NCI-H2029 (cell line): Measurements from ENCODE around the gene APLP1.
"Not testable (repeated sequence)": the region's sequence is repeated elsewhere in the genome, so short reads cannot be mapped to it uniquely, and the experiment has no call there.

Source experiments
- DNase-seq: peaks from one replicate; lab custom pipeline; 2025; lab: John Stamatoyannopoulos, UW

APLP1 gene

DNA sequence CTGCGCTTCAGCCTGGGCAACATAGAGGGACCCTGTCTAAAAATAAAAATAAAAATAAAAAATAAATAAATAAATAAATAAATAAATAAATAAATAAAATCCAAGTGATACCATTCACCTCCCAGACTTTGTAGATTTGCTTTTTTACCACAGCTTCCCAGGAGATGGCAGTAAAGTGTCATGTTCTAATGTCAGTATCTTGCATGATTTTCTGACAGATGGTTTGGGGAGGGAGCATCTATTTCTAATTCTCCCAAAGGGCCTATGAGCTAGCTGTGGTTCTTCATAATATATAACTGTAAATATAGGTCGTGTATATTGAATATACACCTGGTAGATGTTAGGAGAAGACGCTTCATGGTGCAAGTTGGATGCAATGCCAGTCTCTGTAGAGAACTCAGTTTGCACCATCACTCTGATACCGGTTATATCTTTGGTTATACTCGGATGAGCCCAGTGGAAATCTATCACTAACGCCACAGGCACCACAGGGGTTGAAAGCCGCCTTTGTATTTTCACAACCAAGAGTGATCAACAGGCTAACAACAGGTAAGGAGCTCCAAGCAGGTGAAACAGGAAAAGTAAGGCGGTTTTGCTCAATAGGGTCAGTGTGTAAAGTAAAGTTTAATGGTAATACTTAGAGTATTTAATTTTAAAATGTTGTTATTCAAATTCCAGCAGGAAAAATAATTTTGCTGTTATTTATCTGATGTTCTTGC is 13.9 kb downstream of the APLP1 start:
- DNase-seq = peak; percentile 56

DNA sequence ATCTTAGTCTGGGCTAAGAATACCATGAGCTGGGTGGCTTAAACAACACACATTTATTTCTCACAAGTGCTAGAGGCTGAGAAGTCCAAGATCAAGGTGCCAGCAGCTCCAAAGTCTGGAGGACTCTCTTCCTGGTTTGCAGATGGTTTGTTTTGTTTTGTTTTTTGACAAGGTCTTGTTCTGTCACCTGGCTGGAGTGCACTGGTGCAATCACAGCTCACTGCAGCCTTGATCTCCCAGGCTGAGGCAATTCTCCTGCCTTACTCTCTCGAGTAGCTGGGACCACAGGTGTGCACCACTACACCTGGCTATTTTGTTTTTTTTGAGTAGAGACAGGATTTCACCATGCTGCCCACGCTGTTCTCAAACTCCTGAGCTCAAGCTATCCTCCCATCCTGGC is 15.5 kb downstream of the APLP1 start:
- no peak for DNase-seq

DNA sequence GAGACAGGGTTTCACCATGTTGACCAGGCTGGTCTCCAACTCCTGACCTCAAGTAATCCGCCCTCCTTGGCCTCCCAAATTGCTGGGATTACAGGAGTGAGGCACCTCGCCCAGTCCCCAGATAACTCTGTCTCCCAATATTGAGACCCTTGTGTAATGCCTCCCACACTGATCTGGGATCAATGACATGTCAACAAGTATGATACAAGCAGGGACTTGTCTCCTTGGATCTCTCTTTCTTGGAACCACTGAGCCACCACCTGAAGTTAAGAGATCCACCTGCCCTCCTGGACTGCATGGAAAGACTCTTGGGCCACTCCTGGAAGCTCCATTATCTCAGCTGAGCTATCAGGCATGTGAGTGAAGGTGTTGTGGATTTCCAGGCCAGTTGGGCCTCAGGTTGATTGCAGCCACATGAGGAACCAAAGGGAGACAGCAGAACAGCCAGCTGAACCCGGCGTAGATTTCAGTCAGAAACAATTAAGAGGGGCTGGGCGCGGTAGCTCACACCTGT is 16.9 kb downstream of the APLP1 start:
- DNase-seq = no peak

DNA sequence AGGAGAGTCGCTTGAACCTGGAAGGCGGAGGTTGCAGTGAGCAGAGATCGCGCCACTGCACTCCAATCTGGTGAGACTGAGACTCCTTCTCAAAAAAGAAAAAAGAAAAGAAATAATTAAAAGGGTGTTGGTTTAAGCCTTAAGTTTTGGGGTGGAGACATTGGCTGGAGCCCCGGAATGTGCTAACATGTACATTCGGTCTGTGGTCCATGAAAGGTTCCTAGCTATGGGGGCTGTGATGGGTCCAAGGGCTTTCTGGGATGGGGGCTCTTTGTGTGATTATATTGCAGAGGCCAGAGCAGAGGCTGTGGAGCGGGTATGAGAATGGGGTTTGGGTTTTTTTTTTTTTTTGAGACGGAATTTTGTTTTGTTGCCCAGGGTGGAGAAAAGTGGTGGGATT is 17.5 kb downstream of the APLP1 start:
- no peak for DNase-seq

DNA sequence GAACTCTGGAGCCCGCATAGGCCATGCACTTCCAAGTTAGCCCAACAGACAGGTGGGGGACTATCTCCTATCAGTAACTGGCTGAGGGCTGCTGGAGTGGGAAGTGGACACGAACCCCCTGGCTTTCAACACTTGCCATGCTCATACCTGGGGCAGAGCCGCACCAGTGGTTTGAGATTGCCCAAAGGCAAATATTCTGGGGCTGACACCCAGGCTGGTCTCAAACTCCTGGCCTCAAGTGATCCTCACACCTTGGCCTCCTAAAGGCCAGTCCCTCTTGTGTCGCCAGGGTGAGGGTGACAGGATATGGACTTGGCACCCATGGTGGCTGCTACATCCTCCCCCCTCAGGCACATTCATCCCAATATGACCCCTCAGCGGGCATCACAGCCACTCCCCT is 18.8 kb downstream of the APLP1 start:
- DNase-seq = no peak

DNA sequence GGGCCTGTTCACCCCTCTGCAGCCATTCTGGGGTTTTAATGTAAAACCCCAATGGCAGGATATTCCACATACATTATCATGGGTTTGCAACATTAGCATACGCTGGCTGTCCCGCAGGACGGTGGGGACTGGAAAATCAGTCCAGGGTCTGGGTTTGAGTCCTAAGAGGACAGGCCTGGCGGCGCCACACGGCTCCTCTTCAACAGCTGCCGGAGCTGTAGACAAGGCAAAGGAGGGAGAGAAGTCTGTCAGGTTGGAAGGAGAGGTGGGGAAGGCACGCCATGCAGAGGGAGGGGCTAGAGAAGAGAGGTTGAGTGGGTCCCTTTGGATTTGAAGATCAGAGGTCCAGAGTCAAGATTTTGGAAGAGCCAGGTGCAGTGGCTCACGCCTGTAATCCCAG is 20.0 kb downstream of the APLP1 start:
- no peak for DNase-seq

DNA sequence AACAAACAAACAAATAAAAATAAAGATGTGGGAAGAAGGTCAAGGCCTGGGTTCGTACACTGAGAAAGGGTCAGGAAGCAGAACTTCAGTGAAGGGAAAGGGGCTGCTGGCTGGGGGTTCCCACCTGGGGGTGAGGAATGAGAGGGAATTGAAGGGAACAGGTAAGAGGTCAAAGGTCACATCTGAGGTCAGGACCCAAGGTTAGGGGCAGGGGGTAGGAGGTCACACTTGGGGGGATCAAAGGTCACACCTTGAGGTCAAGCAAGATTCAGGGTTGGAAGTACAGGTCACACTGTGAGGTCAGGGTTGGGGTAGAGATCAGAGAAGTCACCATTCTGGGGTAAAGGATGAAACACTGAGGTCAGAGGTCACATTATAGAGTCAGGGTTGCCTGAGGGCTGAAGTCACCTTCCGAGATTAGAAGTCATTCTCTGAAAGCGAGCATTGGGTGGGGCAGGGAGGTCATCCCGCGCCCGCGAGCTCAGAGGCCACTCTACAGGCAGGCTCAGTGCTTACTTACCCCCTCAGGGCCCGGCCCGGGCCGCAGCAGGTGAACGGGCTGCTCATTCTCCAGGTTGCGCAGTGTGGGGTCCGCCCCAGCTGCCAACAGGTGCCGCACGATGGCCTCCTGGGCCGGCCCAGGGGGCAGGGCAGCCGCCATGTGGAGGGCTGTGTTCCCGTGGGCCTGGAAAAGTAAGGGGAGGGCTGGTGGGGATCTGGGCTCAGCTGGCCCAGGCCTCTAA is 21.2 kb downstream of the APLP1 start:
- no peak for DNase-seq

DNA sequence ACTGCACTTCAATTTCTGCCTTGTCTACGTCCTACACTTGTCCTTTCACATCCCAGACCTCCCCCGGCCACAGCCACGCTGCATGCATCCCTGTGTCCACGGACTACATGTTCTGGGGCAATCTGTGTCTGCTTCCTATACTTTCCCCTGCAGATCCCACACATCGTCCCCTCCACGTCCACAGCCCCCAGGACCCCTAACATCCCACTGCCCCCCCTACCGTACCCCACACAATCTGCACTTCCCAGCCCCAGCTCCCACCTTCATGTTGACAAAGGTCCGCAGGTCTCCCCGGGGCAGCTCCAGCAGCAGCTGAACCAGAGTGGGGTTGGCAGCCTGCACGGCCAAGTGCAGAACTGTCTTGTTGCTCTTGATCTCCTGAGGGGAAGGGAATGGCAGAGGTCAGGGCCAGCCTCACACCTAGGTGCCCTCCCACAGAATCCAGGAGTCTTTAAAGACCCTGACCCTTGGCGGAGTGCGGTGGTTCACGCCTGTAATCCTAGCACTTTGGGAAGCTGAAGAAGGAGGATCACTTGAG is 21.8 kb downstream of the APLP1 start:
- DNase-seq = no peak

DNA sequence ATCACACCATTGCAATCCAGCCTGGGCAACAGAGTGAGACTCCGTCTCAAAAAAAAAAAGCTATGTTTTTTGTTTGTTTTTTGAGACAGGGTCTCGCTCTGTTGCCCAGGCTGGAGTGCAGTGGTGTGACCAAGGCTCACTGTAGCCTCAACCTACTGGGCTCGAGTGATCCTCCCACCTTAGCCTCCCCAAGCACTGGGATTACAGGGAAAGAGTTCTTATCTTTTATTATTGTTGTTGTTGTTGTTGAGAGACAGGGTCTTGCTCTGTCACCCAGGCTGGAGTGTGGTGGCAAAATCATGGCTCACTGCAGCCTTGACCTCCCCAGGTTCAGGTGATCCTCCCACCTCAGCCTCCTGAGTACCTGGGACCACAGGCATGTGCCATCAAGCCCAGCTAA is 23.4 kb downstream of the APLP1 start:
- not testable (repeated sequence) for DNase-seq

DNA sequence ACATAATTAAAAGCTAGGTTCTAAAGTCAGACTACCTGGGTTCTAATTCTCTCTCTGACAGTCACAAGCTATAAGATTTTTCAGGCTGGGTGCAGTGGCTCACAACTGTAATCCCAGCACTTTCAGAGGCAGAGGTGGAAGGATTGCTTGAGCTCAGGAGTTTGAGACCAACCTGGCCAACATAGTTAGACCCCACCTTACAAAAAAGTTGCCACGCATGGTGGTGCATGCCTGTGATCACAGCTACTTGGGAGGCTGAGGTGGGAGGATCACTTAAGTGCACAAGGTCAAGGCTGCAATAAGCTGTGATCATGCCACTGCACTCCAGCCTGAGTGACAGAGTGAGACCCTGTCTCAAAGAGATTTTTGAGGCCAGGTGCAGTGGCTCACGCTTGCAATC is 26.0 kb downstream of the APLP1 start:
- no peak for DNase-seq

DNA sequence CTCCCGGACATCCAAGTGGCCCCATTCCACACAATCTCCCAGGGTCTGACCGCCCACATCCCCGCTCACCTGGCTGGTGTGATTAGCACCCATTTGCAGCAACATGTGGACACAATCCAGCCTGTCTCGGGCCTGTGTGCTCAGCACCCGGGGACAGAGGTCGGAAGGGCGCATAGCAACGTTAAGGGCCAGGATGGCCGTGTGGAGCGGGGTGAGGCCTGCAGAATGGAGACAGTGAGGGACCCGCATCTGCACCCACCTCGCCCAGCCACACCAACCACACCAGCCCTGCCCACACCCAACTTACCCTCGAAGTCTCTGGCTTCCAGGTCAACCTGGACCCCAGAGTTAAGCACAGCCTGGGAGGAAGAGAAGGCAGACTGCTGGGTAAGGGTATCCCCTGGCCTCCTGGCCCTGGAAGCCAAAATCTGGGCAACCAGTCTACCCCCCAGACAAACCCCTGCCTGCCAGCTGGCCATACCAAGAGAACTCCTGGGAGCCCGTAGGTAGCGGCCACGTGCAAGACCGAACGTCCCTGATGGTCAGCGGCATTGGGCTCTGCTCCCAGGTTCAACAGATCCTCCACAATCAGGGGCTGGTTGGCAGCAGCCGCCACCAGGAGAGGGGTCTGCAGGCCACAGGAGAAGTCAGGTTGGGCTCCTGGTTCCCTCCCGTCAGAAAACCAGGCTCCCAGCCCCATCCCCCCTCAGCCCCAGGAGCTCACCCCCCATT is 27.7 kb downstream of the APLP1 start:
- DNase-seq = no peak

DNA sequence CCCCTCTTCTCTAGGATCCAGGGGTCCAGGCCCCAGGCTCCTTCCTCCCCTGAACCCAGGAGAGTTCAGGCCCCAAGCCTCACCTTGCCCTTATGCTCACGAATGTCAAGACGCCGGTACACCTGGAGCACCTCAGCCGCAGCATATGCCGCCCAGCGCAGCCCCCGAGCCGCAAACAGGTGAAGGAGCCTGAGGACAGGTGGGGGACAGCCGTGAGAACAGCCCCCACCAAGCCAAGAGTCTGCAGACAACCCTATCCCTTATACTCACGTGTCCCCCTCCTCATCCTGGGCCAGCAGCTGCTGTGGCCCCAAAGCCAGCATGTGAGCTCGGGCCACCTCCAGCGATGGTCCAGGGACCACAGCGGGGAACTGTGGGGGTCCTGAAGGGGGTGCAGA is 28.3 kb downstream of the APLP1 start:
- DNase-seq = no peak

DNA sequence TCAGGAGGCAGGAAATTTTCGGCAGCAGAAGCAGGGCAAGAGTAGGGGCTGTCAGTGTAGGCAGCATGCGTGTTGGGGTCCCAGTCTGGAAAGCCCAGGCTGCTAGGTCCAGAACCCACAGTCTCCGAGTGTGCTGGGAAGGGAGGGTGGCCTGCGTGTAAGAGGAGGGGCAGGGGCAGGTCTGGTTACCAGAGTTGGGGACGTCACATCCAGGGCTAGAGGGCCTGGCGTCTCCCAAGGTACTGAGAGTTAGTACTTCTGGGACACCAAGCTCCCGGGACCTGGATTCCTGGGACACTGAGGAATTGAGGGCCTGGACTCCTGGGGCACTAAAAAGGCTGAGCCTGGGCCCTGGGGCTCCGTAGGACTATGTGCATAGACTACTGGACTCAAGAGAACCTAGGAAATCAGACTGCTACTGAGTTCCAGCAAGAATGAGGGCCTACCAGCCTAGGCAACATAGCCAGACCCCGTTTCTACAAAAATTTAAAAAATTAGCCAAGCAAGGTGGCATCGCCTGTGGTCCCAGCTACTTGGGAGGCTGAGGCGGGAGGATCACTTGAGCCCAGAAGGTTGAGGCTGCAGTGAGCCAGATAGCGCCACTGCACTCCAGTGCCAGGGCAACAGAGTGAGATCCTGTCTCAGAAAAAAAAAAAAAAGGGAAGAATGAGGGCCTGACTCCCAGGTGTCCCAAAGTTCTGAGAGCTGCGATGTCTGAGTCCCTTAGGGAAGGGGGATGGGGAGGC is 29.5 kb downstream of the APLP1 start:
- no peak for DNase-seq

DNA sequence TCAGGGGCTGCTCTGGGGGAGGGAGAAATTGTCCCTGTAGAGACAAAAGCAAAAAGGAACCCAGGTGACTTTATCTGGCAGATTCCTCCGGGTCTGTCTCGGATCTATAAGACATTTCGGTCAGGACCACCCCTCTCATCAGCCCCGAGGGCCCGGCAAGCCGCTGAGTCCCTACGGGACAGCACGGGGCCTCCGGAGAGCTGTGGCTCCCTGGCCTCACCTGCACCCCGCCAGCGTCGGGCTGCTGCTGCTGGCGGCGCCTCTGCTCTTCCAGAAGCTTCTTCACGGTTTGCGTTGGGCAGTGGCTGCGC is 30.1 kb downstream of the APLP1 start:
- no peak for DNase-seq

DNA sequence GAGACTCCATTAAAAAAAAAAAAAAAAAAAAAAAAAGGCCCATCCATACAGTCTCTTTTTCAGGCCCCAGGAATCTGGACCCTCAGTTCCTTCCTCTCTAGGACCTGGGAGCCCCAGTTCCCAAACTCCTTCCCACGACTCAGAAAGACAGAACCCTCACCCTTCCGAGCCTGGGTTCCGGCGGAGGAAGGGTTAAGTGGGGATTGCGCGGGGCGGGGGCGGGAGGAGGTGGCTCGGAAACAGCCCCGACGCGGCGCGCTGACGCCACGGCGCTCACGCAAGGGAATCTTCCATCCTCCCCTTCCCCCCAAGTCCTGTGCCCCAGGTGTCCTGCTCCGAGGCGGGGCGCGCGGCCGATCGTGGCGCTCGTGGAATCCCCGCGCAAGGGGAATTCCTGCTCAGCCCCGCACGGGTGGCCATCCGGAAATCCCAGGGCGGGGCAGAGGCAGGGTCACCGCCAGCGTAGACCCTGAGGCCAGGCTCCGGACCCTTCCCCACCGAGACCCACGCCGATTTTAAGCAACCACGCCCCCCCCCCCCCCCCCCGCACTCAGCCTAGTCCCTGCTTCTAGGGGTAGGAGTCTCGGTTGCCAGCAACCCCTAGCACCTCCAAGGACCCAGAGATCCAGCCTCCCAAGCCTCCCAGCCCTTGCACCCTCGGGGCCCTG is 31.3 kb downstream of the APLP1 start:
- peak; percentile 69 for DNase-seq

DNA sequence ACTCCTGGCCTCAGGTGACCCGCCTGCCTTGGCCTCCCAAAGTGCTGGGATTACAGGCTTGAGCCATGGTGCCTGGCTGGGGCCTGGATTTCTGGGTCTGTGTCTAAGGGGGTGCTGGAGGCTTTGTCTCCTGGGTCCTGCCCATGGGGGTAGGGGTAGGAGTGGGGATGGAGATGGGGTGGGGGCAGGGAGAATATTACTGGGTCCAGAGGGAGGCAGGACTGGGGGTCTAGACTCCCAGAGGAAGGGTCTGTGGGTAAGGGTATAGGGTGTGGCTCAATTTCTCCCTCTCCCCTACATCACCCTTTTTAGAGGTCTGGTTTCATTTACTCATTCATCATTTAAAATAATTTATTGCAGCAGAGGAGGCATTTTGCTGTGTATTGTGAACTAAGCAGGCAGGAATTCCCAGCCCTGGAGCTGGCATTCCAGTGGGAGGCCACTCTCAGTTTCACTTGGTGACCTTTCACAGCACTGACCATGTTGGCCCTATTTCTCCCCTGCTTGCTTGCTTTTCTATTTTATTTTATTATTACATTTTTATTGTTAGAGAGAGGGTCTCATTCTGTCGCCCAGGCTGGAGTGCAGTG is 32.8 kb downstream of the APLP1 start:
- DNase-seq = no peak

DNA sequence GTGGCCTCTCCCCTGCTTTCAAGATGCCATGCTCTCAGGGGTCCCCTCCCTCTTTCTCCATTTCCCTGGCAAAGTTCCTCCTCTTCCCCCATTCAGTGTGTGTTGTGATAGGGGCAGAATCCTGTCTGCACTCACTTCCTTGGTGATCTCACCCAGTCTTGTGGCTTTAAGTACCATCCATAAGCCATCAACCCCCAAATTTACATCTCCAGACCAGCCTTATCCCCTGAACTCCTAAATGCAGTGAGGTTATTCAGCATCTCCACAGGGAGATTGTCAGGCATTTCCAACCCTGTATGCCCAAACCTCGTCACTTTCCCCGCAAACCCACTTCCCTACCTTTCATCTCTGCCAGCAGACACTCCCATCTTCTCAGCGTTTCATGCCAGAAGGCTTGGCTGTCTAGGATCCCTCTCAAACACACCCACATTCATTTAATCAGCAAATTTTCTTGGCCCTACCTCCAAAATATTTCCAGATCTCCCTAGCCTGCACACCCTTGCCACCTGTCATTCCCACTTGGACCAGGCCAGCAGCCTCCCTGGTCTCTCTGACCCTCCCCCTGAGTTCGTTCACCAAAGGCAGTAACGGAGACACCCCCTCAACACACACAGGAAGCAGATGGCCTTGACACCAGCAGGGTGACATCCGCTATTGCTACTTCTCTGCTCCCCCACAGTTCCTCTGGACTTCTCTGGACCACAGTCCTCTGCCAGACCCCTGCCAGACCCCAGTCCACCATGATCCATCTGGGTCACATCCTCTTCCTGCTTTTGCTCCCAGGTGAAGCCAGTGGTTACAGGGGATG is 33.7 kb downstream of the APLP1 start, which contains the start of gene HCST:
Gene HCST, plus strand, starts transcription at position 676 of the 808 bp plus-strand sequence. Its CDS starts 65 bp downstream, at position 741.
- DNase-seq = no peak

DNA sequence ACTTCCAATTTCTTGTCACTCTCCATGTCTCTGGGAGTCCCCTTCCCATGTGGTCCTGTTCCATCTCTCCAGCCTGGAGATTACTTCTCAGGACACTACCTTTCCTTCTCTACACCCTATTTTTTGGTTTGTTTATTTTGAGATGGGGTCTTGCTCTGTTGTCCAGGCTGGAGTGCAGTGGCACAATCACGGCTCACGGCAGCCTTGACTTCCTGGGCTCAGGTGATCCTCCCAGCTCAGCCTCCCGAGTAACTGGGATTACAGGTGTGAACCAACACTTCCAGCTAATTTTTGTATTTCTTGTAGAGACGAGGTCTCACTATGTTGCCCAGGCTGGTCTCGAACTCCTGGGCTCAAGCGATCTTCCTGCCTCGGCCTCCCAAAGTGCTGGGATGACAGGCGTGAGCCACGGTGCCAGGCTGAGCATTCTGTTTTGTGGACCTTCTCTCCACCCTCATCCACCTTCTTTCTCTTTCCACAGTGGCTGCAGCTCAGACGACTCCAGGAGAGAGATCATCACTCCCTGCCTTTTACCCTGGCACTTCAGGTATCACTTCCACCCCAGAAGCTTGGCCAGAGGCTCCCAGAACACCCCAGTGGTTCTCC is 34.6 kb downstream of the APLP1 start:
- DNase-seq = no peak

DNA sequence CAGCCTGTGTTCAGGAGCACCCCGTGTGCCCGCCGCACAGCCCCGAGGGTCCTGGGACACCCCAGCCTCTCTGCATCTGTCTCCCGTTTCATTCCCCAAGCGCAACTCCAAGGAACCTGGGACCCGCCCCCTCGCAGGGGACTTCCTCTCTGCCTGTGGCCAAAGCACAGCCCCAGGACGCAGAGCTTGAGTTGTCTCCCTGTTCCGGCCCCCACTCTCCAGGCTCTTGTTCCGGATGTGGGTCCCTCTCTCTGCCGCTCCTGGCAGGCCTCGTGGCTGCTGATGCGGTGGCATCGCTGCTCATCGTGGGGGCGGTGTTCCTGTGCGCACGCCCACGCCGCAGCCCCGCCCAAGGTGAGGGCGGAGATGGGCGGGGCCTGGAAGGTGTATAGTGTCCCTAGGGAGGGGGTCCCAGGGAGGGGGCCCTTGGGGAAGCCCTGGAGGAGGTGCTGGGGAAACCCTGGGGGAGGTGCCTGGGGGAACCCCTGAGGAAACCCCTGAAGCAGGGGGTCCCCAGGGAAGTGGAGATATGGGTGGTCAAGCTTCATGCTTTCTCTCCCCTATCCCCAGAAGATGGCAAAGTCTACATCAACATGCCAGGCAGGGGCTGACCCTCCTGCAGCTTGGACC is 35.3 kb downstream of the APLP1 start:
- peak; percentile 70 for DNase-seq
